ENCODE results near the gene KDELR1.

Gene KDELR1

DNA sequence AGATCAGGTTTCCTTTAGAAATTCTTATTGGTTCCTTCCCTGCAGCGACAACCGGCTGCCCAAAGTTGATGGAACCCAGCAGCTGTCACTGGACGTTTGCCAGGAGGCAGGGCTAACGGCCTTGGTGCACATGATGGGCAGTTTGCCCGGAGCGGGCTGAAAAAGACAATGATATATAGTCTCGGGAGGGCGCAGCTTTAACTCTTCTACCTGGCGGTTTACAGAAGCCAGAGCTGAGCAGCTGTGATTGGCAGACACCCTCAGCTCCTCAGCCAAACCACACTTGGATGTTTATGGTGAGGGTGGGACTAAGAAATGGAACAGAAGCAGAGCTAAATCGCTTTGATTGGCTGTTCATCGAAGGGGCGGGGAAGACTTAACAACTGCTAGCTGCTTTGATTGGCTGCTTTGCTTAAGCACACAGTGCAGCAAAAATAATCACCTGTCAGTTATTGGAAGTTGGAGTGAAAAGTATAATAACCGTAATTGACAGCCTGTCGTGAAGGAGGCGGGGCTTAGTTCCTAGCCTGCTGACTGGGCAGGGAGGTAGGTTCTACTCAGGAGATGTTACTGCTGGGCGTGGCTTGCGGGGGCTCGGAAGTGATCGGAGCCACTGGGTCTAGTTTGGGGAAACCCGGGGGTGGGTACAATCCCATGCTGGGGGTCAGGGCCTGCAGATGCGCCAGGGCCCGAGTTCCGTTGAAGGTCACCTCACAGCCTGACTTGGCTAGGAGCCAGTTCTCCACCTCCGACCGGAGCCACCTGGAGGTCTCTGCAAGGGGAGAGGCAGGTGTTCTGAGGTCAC, 58.5 kb downstream of the KDELR1 start:
- no peak for TF ChIP-seq CTCF (IDR thresholded peaks at IDR 0.05)
- Mint-ChIP-seq H3K27me3 (ENCODE audit: low read depth, poor library complexity) (peaks cover 5% of the 10 kb centered on the region), H3K4me3 (peak overlapping the region; percentile 82), H3K27ac (peak overlapping the region; percentile 98), H3K9me3 (peaks cover 13% of the 10 kb centered on the region), H3K36me3 (ENCODE audit: low read depth) (peaks cover 13% of the 10 kb centered on the region), H3K4me1 (peaks cover 52% of the 10 kb centered on the region)
- peak; percentile 70 for DNase-seq
